Calu3 (cell line): ENCODE data around the gene ULBP1. TPM values are rescaled to one million over a fixed set of nuclear protein-coding genes. Genes with fewer than 3 reads are reported as not detected.

Source experiments
- Bru-seq: library from RNA; stranded (reverse); fragments of 400-500 nt; gene quantifications from one replicate; lab custom pipeline; 2021; lab: Mats Ljungman, UMichigan
- BruChase-seq, 2 experiments: library from RNA; stranded (reverse); fragments of 400-500 nt; gene quantifications; one replicate each; lab custom pipeline; 2021; lab: Mats Ljungman, UMichigan
- BruUV-seq: library from RNA; stranded (reverse); fragments of 400-500 nt; replicated peaks from 2 replicates; lab custom pipeline; 2021; lab: Mats Ljungman, UMichigan
- CTCF ChIA-PET: fragments of 300-600 bp; sonication (Branson Sonifier 250); formaldehyde crosslinking; loops from one replicate; lab custom pipeline; 2022; ENCODE audit warnings: antibody characterized with exemption; lab: Charles Lee
- DNase-seq: peaks from one replicate; pipeline ENCODE4 v3.0.0; 2022
- H3K27ac Mint-ChIP-seq: one replicate; pipeline ENCODE4 v1.8.0; 2022; ENCODE audit warnings: mixed read lengths; ENCODE audit not compliant: unreplicated experiment
- H3K27me3 Mint-ChIP-seq: one replicate; pipeline ENCODE4 v1.8.0; 2022; ENCODE audit warnings: mixed read lengths; ENCODE audit not compliant: unreplicated experiment
- H3K36me3 Mint-ChIP-seq: one replicate; pipeline ENCODE4 v1.8.0; 2022; ENCODE audit warnings: mild to moderate bottlenecking, moderate library complexity, mixed read lengths; ENCODE audit not compliant: insufficient read depth, unreplicated experiment
- H3K4me1 Mint-ChIP-seq: one replicate; pipeline ENCODE4 v1.8.0; 2022; ENCODE audit warnings: mild to moderate bottlenecking, low read depth, mixed read lengths; ENCODE audit not compliant: unreplicated experiment
- H3K4me3 Mint-ChIP-seq: one replicate; pipeline ENCODE4 v1.8.0; 2022; ENCODE audit warnings: mild to moderate bottlenecking, low read depth, moderate library complexity, mixed read lengths; ENCODE audit not compliant: unreplicated experiment
- H3K9me3 Mint-ChIP-seq: one replicate; pipeline ENCODE4 v1.8.0; 2022; ENCODE audit warnings: low read depth, mixed read lengths; ENCODE audit not compliant: unreplicated experiment
- CTCF ChIP-seq: fragments of 200-600 bp; IDR thresholded peaks from one replicate; pipeline ENCODE4 v1.8.0; 2022; ENCODE audit warnings: antibody characterized with exemption; ENCODE audit not compliant: unreplicated experiment
- intact Hi-C: fragments of 100-400 bp; cut with micrococcal nuclease; formaldehyde crosslinking; loops from one replicate; pipeline ENCODE4 v1.10.0; 2022; ENCODE audit not compliant: unreplicated experiment
- long read RNA-seq: library from polyadenylated mRNA; stranded (forward); transcript quantifications from one replicate; pipeline ENCODE4 v2.0.0, GENCODE V29; 2022
- total RNA-seq: library from RNA; stranded (reverse); gene quantifications from 2 replicates; pipeline ENCODE4 v1.2.3, GENCODE V29; 2022

The ULBP1 gene
- total RNA-seq (2.2 and 2.5 TPM in 2 replicates), Bru-seq, nascent RNA (percentile 33 among the genes with signal in this experiment), BruChase-seq, experiment 1, labeled RNA remaining after a 6-hour chase (percentile 49 among the genes with signal in this experiment), BruChase-seq, experiment 2, labeled RNA remaining after a 2-hour chase (percentile 44 among the genes with signal in this experiment)
- long read RNA-seq, partial matches to known transcripts, result 0 of 2 reads
- long read RNA-seq, other reads (novel, unspliced or antisense), result 0 of 2 reads

GRCh38 chr6:149963462-149964307 is at the start of gene ULBP1:
Gene ULBP1, plus strand, starts transcription at chr6:149963943. Its CDS starts 107 bp downstream, at chr6:149964050.
- TF ChIP-seq CTCF, result no peak
- Mint-ChIP-seq H3K36me3 (peaks cover 23% of the 10 kb centered on the region), H3K9me3 (no peaks in the 10 kb centered on the region), H3K4me3 (peak within 1 kb of the TSS; percentile 81), H3K27ac (peak within 1 kb of the TSS; percentile 81), H3K27me3 (peaks cover 2% of the 10 kb centered on the region), H3K4me1 (no peaks in the 10 kb centered on the region)
- BruUV-seq, result no TSS peak
- peak; percentile 80 for DNase-seq
- CTCF ChIA-PET, result interaction anchor here (0.5 kb wide), 1 partner anchor 1202 kb away, joined by 6 read pairs; no protein-coding TSS in a partner anchor
- intact Hi-C loops, result no loop called here

- CTCF ChIA-PET, result no interaction called here
- H3K36me3 Mint-ChIP-seq, result no peaks in the 10 kb centered on the region
- no peaks in the 10 kb centered on the region for H3K4me1 Mint-ChIP-seq
- intact Hi-C loops, result no loop called here
- no TSS peak for BruUV-seq
- TF ChIP-seq CTCF, result no peak
- no peaks in the 10 kb centered on the region for H3K9me3 Mint-ChIP-seq
- DNase-seq, result no peak
- peaks cover 48% of the 10 kb centered on the region for H3K27me3 Mint-ChIP-seq
- H3K4me3 Mint-ChIP-seq, result no peak overlapping the region
- no peak overlapping the region for H3K27ac Mint-ChIP-seq
These were observed 47.5 kb upstream of the ULBP1 start for GRCh38 chr6:149915970-149916865.

- CTCF ChIA-PET, result no interaction called here
- BruUV-seq, result no TSS peak
- no peaks in the 10 kb centered on the region for H3K9me3 Mint-ChIP-seq
These were observed 46.1 kb upstream of the ULBP1 start for GRCh38 chr6:149917679-149918078.

More at GRCh38 chr6:149917679-149918078, 46.1 kb upstream of the ULBP1 start:
- H3K27me3 Mint-ChIP-seq, result peaks cover 46% of the 10 kb centered on the region
- H3K4me1 Mint-ChIP-seq, result no peaks in the 10 kb centered on the region
- H3K36me3 Mint-ChIP-seq, result peaks cover 2% of the 10 kb centered on the region
- intact Hi-C loops, result no loop called here
- H3K27ac Mint-ChIP-seq, result no peak overlapping the region
- no peak overlapping the region for H3K4me3 Mint-ChIP-seq
- TF ChIP-seq CTCF, result no peak
- no peak for DNase-seq
